ENCODE results near the gene BLVRB.

The BLVRB gene

GRCh38 chr19:40398417-40399131 lies 67.0 kb downstream of the BLVRB start:
- no peak for DNase-seq

Data from NCI-H1092 (cell line).